HepG2 (cell line): ENCODE data around the gene UNC5B. TPM values are rescaled to one million over a fixed set of nuclear protein-coding genes. Genes with fewer than 3 reads are reported as not detected.

ENCODE experiments used
- ATAC-seq: fragments of 200-7000 bp; cut with Tn5 transposase; 3 replicates; pipeline ENCODE4 v1.9.1; 2020; ENCODE audit warnings: mild to moderate bottlenecking, moderate library complexity
- BruUV-seq: library from RNA; stranded (reverse); fragments of 400-500 nt; replicated peaks from 2 replicates; lab custom pipeline; 2021; lab: Mats Ljungman, UMichigan
- CTCF ChIA-PET: fragments of 300-600 bp; formaldehyde crosslinking; extraction: SDS; loops from one replicate; lab custom pipeline; 2021; ENCODE audit warnings: low total read pairs, inconsistent platforms, low intra/inter-chr PET ratio; lab: Yijun Ruan, JAX
- POLR2A ChIA-PET: fragments of 350-600 bp; sonication (Branson Sonifier 250); formaldehyde crosslinking; loops from one replicate; lab custom pipeline; 2020; ENCODE audit warnings: antibody characterized with exemption, inconsistent platforms; lab: Yijun Ruan, JAX
- DNase-seq: peaks from one replicate; pipeline ENCODE4 v3.0.0-alpha.2; 2015; ENCODE audit warnings: low spot score
- FAIRE-seq: peaks from 3 replicates; lab custom pipeline; 2011; peaks lifted over from hg19 to GRCh38; lab: Jason Lieb, UNC
- H2AFZ ChIP-seq: one replicate; pipeline ENCODE4 v1.6.1; 2011; ENCODE audit warnings: low read length, inconsistent platforms
- H3K27ac ChIP-seq: fragments of 300-600 bp; 3 replicates; pipeline ENCODE4 v1.8.0; 2011; ENCODE audit warnings: mixed run types, mild to moderate bottlenecking, mixed read lengths, low read length, inconsistent platforms; ENCODE audit not compliant: insufficient read depth; ENCODE audit errors: extremely low read length
- H3K27me3 ChIP-seq, 2 experiments: fragments of 200-600 bp in 1 of 2; 2 replicates in 1 of 2; 3 replicates in 1 of 2; pipeline versions ENCODE4 v1.6.0 to v1.8.0; 2011; ENCODE audit warnings: low read length in 2 of 2, mild to moderate bottlenecking in 2 of 2, moderate library complexity in 2 of 2, inconsistent platforms in 1 of 2; ENCODE audit not compliant: insufficient read depth in 2 of 2, control insufficient read depth in 1 of 2
- H3K36me3 ChIP-seq, 2 experiments: fragments of 200-600 bp in 1 of 2; replicated peaks in 1 of 2; 2 replicates in 1 of 2; 3 replicates in 1 of 2; pipeline versions ENCODE4 v1.5.1 to v1.8.0; 2011; ENCODE audit warnings: low read length in 2 of 2, inconsistent platforms in 1 of 2; ENCODE audit not compliant: insufficient read depth in 2 of 2, control insufficient read depth in 1 of 2
- H3K4me1 ChIP-seq: 2 replicates; pipeline ENCODE4 v1.5.1; 2012; ENCODE audit warnings: low read length, inconsistent platforms; ENCODE audit not compliant: insufficient read depth
- H3K4me2 ChIP-seq: 2 replicates; pipeline ENCODE4 v1.6.0; 2011; ENCODE audit warnings: low read depth, low read length, inconsistent platforms
- H3K4me3 ChIP-seq, 3 experiments: fragments of 200-600 bp in 1 of 3; sonication (generic), shearing (Covaris generic) in 1 of 3; replicated peaks in 1 of 3; 2 replicates each; pipeline ENCODE4 v1.5.1; 2011 to 2016; ENCODE audit warnings: low read length in 3 of 3, inconsistent platforms in 2 of 3, low read depth in 2 of 3, mild to moderate bottlenecking in 2 of 3, control low read depth in 1 of 3, mixed read lengths in 1 of 3; ENCODE audit not compliant: insufficient read depth in 1 of 3
- H3K79me2 ChIP-seq: one replicate; pipeline ENCODE4 v1.6.1; 2011; ENCODE audit warnings: low read length, inconsistent platforms; ENCODE audit not compliant: insufficient read depth
- H3K9ac ChIP-seq: 2 replicates; pipeline ENCODE4 v1.6.0; 2011; ENCODE audit warnings: mild to moderate bottlenecking, low read depth, low read length, inconsistent platforms; ENCODE audit not compliant: insufficient read depth
- H3K9me3 ChIP-seq: 2 replicates; pipeline ENCODE4 v1.5.1; 2012; ENCODE audit warnings: mild to moderate bottlenecking, low read length
- H4K20me1 ChIP-seq: 2 replicates; pipeline ENCODE4 v1.6.0; 2011; ENCODE audit warnings: inconsistent platforms, mild to moderate bottlenecking, low read length, moderate library complexity; ENCODE audit not compliant: insufficient read depth
- ASH2L ChIP-seq: fragments of 300-600, 200-600 bp; sonication (generic); IDR thresholded peaks from 2 replicates; pipeline ENCODE4 v1.7.0; 2017; ENCODE audit warnings: low read depth, mild to moderate bottlenecking, moderate library complexity, mixed read lengths, low read length; ENCODE audit not compliant: insufficient read length
- CBX5 ChIP-seq: sonication (generic); formaldehyde crosslinking; IDR thresholded peaks from 2 replicates; pipeline ENCODE4 v1.4.0; 2020; ENCODE audit warnings: missing genetic modification reagents, borderline replicate concordance
- ETV5 ChIP-seq: IDR thresholded peaks from 2 replicates; pipeline ENCODE4 v1.6.1; 2018; ENCODE audit warnings: missing biosample characterization, missing genetic modification reagents, inconsistent platforms, borderline replicate concordance
- GLI4 ChIP-seq: sonication (generic); formaldehyde crosslinking; IDR thresholded peaks from 2 replicates; pipeline ENCODE4 v1.5.1; 2020; ENCODE audit warnings: missing genetic modification reagents, mild to moderate bottlenecking, moderate library complexity, borderline replicate concordance
- HES4 ChIP-seq: sonication (generic); formaldehyde crosslinking; IDR thresholded peaks from 2 replicates; pipeline ENCODE4 v1.9.0; 2021; ENCODE audit warnings: mild to moderate bottlenecking, missing genetic modification reagents, borderline replicate concordance
- SATB2 ChIP-seq: sonication (generic); formaldehyde crosslinking; IDR thresholded peaks from 2 replicates; pipeline ENCODE4 v1.5.0; 2020; ENCODE audit warnings: missing genetic modification reagents
- SIX4 ChIP-seq: sonication (generic); formaldehyde crosslinking; IDR thresholded peaks from 2 replicates; pipeline ENCODE4 v1.4.0; 2020; ENCODE audit warnings: missing genetic modification reagents
- SSRP1 ChIP-seq: IDR thresholded peaks from 2 replicates; pipeline ENCODE4 v1.6.1; 2016; ENCODE audit warnings: control low read depth
- YEATS4 ChIP-seq: sonication (generic); formaldehyde crosslinking; IDR thresholded peaks from 2 replicates; pipeline ENCODE4 v1.4.0; 2020; ENCODE audit warnings: missing genetic modification reagents, borderline replicate concordance
- ZFP1 ChIP-seq: IDR thresholded peaks from 2 replicates; pipeline ENCODE4 v1.6.1; 2016
- ZNF530 ChIP-seq: sonication (generic); formaldehyde crosslinking; IDR thresholded peaks from 2 replicates; pipeline ENCODE4 v1.5.0; 2020; ENCODE audit warnings: low read depth, mild to moderate bottlenecking, missing genetic modification reagents
- ZNF549 ChIP-seq: sonication (generic); formaldehyde crosslinking; IDR thresholded peaks from 2 replicates; pipeline ENCODE4 v1.5.0; 2020; ENCODE audit warnings: missing genetic modification reagents
- ZNF766 ChIP-seq: sonication (generic); formaldehyde crosslinking; IDR thresholded peaks from 2 replicates; pipeline ENCODE4 v1.5.0; 2020; ENCODE audit warnings: missing genetic modification reagents, borderline replicate concordance
- ZNF792 ChIP-seq: IDR thresholded peaks from 2 replicates; pipeline ENCODE4 v1.6.1; 2016
- in situ Hi-C: cut with HindIII; loops from 2 replicates; pipeline ENCODE4 v1.10.0; 2017; ENCODE audit warnings: low pct_unique_long_range_greater_than_20kb; ENCODE audit not compliant: extremely low pct_ligation_motif_present
- intact Hi-C: fragments of 100-400 bp; cut with micrococcal nuclease; formaldehyde crosslinking; loops from one replicate; pipeline ENCODE4 v1.10.0; 2022; ENCODE audit not compliant: unreplicated experiment
- polyA plus RNA-seq, 8 experiments: library from polyadenylated mRNA; depleted of rRNA in 3 of 8; stranded (reverse) in 7 of 8; unstranded in 1 of 8; fragments of >200 nt; fragmentation: Illumina TruSeq in 4 of 8; extraction: Trizol in 4 of 8; gene quantifications; 2 replicates each; pipeline versions ENCODE4 v1.2.1 to v1.2.3, GENCODE V29; 2011 to 2016; ENCODE audit warnings: low read depth in 4 of 8, missing spikeins in 1 of 8, mixed read lengths in 1 of 8; ENCODE audit not compliant: insufficient read depth in 1 of 8
- total RNA-seq, 5 experiments: library from RNA; depleted of rRNA; stranded (reverse); fragments of >200 nt; fragmentation: Illumina TruSeq; extraction: Trizol; gene quantifications; 2 replicates each; pipeline ENCODE4 v1.2.3, GENCODE V29; 2016; ENCODE audit warnings: low read depth in 1 of 5
- TF ChIP-seq, protein P1 (sequence below): sonication (generic); formaldehyde crosslinking; IDR thresholded peaks from 2 replicates; pipeline ENCODE4 v1.4.0; 2020; ENCODE audit warnings: mild to moderate bottlenecking, missing genetic modification reagents
- TF ChIP-seq, protein P2 (sequence below): sonication (generic); formaldehyde crosslinking; IDR thresholded peaks from 2 replicates; pipeline ENCODE4 v1.5.0; 2020; ENCODE audit warnings: missing genetic modification reagents
- TF ChIP-seq, protein P3 (sequence below): sonication (generic); formaldehyde crosslinking; IDR thresholded peaks from 2 replicates; pipeline ENCODE4 v1.4.0; 2020; ENCODE audit warnings: missing genetic modification reagents
- TF ChIP-seq, protein P4 (sequence below): sonication (generic); formaldehyde crosslinking; IDR thresholded peaks from 2 replicates; pipeline ENCODE4 v1.8.0; 2022; ENCODE audit warnings: missing genetic modification reagents, mild to moderate bottlenecking, borderline replicate concordance

The UNC5B gene
- total and polyA plus RNA-seq, 2 of the 13 experiments (the other 11 are each of a cell fraction or from before 2014, with no cell fraction given), result 0.07 TPM

DNA sequence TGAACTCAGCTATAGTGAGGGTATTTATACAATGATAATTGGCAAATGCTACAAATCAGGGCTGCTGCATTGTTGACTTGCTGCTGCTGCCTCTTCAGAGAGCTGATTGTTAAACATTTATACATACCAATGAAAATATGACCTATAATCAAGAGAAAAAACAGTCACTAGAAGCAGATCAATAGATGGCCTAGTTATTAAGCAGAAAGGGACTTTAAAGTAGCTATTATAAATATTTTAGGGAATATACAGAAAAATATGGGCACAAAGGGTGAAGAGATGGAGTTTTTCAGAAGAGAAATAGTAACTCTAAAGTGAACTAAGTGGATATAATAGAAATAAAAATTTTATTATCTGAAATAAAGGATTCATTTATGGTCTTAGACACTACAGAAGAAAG, 14.4 kb upstream of the UNC5B start:
- FAIRE-seq, result no peak
- Histone ChIP-seq H4K20me1 (no peaks in the 10 kb centered on the region), H3K4me3 (no peak overlapping the region), H3K4me1 (no peaks in the 10 kb centered on the region), H3K4me2 (no peak overlapping the region), H2AFZ (no peak overlapping the region), H3K27me3 (0 out of 5 replicates have a peak, but pooled peaks cover 0 to 3% of the 10 kb centered on the region in 2 experiments), H3K79me2 (no peaks in the 10 kb centered on the region), H3K36me3 (no peaks in the 10 kb centered on the region), H3K9me3 (no peaks in the 10 kb centered on the region), H3K27ac (no peak overlapping the region), H3K9ac (no peak overlapping the region)
- DNase-seq, result no peak
- ChIA-PET POLR2A (no interaction called here), CTCF (no interaction called here)
- in situ Hi-C loops (no loop called here), intact Hi-C loops (no loop called here)
- no TSS peak for BruUV-seq
- ATAC-seq, result no peak
- TF ChIP-seq ZNF530 (CRISPR knock-in tag) (no peak), ZNF549 (no peak), HES4 (CRISPR knock-in tag) (no peak), ZNF766 (CRISPR knock-in tag) (no peak), ETV5 (CRISPR knock-in tag) (no peak), ASH2L (no peak), ZNF792 (CRISPR knock-in tag) (no peak), SSRP1 (CRISPR knock-in tag) (no peak), SIX4 (CRISPR knock-in tag) (no peak), YEATS4 (CRISPR knock-in tag) (no peak), ZFP1 (CRISPR knock-in tag) (no peak), GLI4 (CRISPR knock-in tag) (no peak), SATB2 (CRISPR knock-in tag) (no peak), CBX5 (CRISPR knock-in tag) (no peak)
- TF ChIP-seq, protein P1, sequence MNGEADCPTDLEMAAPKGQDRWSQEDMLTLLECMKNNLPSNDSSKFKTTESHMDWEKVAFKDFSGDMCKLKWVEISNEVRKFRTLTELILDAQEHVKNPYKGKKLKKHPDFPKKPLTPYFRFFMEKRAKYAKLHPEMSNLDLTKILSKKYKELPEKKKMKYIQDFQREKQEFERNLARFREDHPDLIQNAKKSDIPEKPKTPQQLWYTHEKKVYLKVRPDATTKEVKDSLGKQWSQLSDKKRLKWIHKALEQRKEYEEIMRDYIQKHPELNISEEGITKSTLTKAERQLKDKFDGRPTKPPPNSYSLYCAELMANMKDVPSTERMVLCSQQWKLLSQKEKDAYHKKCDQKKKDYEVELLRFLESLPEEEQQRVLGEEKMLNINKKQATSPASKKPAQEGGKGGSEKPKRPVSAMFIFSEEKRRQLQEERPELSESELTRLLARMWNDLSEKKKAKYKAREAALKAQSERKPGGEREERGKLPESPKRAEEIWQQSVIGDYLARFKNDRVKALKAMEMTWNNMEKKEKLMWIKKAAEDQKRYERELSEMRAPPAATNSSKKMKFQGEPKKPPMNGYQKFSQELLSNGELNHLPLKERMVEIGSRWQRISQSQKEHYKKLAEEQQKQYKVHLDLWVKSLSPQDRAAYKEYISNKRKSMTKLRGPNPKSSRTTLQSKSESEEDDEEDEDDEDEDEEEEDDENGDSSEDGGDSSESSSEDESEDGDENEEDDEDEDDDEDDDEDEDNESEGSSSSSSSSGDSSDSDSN (CRISPR knock-in tag), result no peak
- TF ChIP-seq, protein P2, sequence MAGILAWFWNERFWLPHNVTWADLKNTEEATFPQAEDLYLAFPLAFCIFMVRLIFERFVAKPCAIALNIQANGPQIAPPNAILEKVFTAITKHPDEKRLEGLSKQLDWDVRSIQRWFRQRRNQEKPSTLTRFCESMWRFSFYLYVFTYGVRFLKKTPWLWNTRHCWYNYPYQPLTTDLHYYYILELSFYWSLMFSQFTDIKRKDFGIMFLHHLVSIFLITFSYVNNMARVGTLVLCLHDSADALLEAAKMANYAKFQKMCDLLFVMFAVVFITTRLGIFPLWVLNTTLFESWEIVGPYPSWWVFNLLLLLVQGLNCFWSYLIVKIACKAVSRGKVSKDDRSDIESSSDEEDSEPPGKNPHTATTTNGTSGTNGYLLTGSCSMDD (CRISPR knock-in tag), result no peak
- TF ChIP-seq, protein P3, sequence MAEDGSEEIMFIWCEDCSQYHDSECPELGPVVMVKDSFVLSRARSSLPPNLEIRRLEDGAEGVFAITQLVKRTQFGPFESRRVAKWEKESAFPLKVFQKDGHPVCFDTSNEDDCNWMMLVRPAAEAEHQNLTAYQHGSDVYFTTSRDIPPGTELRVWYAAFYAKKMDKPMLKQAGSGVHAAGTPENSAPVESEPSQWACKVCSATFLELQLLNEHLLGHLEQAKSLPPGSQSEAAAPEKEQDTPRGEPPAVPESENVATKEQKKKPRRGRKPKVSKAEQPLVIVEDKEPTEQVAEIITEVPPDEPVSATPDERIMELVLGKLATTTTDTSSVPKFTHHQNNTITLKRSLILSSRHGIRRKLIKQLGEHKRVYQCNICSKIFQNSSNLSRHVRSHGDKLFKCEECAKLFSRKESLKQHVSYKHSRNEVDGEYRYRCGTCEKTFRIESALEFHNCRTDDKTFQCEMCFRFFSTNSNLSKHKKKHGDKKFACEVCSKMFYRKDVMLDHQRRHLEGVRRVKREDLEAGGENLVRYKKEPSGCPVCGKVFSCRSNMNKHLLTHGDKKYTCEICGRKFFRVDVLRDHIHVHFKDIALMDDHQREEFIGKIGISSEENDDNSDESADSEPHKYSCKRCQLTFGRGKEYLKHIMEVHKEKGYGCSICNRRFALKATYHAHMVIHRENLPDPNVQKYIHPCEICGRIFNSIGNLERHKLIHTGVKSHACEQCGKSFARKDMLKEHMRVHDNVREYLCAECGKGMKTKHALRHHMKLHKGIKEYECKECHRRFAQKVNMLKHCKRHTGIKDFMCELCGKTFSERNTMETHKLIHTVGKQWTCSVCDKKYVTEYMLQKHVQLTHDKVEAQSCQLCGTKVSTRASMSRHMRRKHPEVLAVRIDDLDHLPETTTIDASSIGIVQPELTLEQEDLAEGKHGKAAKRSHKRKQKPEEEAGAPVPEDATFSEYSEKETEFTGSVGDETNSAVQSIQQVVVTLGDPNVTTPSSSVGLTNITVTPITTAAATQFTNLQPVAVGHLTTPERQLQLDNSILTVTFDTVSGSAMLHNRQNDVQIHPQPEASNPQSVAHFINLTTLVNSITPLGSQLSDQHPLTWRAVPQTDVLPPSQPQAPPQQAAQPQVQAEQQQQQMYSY, result no peak
- TF ChIP-seq, protein P4, sequence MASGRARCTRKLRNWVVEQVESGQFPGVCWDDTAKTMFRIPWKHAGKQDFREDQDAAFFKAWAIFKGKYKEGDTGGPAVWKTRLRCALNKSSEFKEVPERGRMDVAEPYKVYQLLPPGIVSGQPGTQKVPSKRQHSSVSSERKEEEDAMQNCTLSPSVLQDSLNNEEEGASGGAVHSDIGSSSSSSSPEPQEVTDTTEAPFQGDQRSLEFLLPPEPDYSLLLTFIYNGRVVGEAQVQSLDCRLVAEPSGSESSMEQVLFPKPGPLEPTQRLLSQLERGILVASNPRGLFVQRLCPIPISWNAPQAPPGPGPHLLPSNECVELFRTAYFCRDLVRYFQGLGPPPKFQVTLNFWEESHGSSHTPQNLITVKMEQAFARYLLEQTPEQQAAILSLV (CRISPR knock-in tag), result no peak
